ENCODE data around the gene LYPD1.

- TF ChIP-seq POLR2A (IDR thresholded peaks at IDR 0.05) = no peak
- TF ChIP-seq, protein P1, sequence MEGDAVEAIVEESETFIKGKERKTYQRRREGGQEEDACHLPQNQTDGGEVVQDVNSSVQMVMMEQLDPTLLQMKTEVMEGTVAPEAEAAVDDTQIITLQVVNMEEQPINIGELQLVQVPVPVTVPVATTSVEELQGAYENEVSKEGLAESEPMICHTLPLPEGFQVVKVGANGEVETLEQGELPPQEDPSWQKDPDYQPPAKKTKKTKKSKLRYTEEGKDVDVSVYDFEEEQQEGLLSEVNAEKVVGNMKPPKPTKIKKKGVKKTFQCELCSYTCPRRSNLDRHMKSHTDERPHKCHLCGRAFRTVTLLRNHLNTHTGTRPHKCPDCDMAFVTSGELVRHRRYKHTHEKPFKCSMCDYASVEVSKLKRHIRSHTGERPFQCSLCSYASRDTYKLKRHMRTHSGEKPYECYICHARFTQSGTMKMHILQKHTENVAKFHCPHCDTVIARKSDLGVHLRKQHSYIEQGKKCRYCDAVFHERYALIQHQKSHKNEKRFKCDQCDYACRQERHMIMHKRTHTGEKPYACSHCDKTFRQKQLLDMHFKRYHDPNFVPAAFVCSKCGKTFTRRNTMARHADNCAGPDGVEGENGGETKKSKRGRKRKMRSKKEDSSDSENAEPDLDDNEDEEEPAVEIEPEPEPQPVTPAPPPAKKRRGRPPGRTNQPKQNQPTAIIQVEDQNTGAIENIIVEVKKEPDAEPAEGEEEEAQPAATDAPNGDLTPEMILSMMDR (IDR thresholded peaks at IDR 0.05) = no peak
These were observed 71.5 kb downstream of the LYPD1 start for GRCh38 chr2:132598536-132598935.

Data from right lobe of liver (tissue), 4 donors.